Umbilical cord (tissue), 1 donor: ENCODE measurements around the gene EEF1A2. TPM values are rescaled to one million over a fixed set of nuclear protein-coding genes. Genes with fewer than 3 reads are reported as not detected.

Experiments
- total RNA-seq: library from RNA; depleted of rRNA; stranded (reverse); fragments of >200 nt; gene quantifications from one replicate; pipeline ENCODE4 v1.2.3, GENCODE V29; 2014; ENCODE audit warnings: low replicate concordance; ENCODE audit not compliant: insufficient read depth

The EEF1A2 gene
- total RNA-seq, 1 donor from 2014 or later = 7.2 TPM

Other genes with a start within 250 kb of the EEF1A2 start
- not detected for gene NKAIN4, start 244.6 kb downstream of the EEF1A2 start, total RNA-seq
- gene ARFGAP1, start 226.3 kb downstream of the EEF1A2 start, total RNA-seq = 94.9 TPM
- 1.2 TPM for gene COL20A1, start 205.9 kb downstream of the EEF1A2 start, total RNA-seq
- gene CHRNA4, start 137.7 kb downstream of the EEF1A2 start, total RNA-seq = 2.2 TPM
- gene KCNQ2, start 26.4 kb downstream of the EEF1A2 start, total RNA-seq = 0.96 TPM
- gene PPDPF, start 21.7 kb upstream of the EEF1A2 start, total RNA-seq = 54.2 TPM
- 1.2 TPM for gene PTK6, start 38.3 kb upstream of the EEF1A2 start, total RNA-seq
- gene SRMS, start 48.7 kb upstream of the EEF1A2 start, total RNA-seq = not detected
- 1.2 TPM for gene FNDC11, start 55.1 kb upstream of the EEF1A2 start, total RNA-seq
- 35.6 TPM for gene HELZ2, start 75.2 kb upstream of the EEF1A2 start, total RNA-seq
- 3.4 TPM for gene GMEB2, start 128.0 kb upstream of the EEF1A2 start, total RNA-seq
- 12.5 TPM for gene STMN3, start 154.3 kb upstream of the EEF1A2 start, total RNA-seq
- gene RTEL1, start 159.2 kb upstream of the EEF1A2 start, total RNA-seq = 17.6 TPM
- not detected for gene TNFRSF6B, start 197.6 kb upstream of the EEF1A2 start, total RNA-seq
- gene ARFRP1, start 208.9 kb upstream of the EEF1A2 start, total RNA-seq = 38.3 TPM
- gene ZGPAT, start 209.0 kb upstream of the EEF1A2 start, total RNA-seq = 15.6 TPM
- 1.2 TPM for gene LIME1, start 237.6 kb upstream of the EEF1A2 start, total RNA-seq
- gene SLC2A4RG, start 240.7 kb upstream of the EEF1A2 start, total RNA-seq = 15.2 TPM